M059J (cell line): ENCODE measurements around the gene CFAP57. TPM values are rescaled to one million over a fixed set of nuclear protein-coding genes. Genes with fewer than 3 reads are reported as not detected.

Experiments used
- DNase-seq: peaks from one replicate; pipeline ENCODE4 v3.0.0-alpha.2; 2012; ENCODE audit warnings: low read depth
- total RNA-seq: library from RNA; depleted of rRNA; stranded (reverse); fragments of >200 nt; shearing (Covaris generic); gene quantifications from 2 replicates; pipeline ENCODE4 v1.2.3, GENCODE V29; 2014; rRNA removed

The CFAP57 gene
- total RNA-seq, 1 experiment from 2014 or later = 0.67 TPM

- no peak for DNase-seq
Measured at GRCh38 chr1:43298055-43298454, 125.9 kb downstream of the CFAP57 start.

GRCh38 chr1:43299101-43299500 is 127.0 kb downstream of the CFAP57 start:
- DNase-seq = no peak

GRCh38 chr1:43300378-43301094 is 128.4 kb downstream of the CFAP57 start, which contains the start of gene TIE1:
Gene TIE1 (plus strand): TSS chr1:43300982. CDS start chr1:43301072, 90 bp downstream.
- DNase-seq = no peak

GRCh38 chr1:43302201-43302600 is 130.1 kb downstream of the CFAP57 start:
- DNase-seq = no peak

- DNase-seq = no peak
Measured at GRCh38 chr1:43302721-43303470, 130.8 kb downstream of the CFAP57 start.

- DNase-seq = no peak
Measured at GRCh38 chr1:43303471-43304313, 131.6 kb downstream of the CFAP57 start.

Other genes starting within 250 kb of the CFAP57 start
- 218 and 274 TPM in 2 replicates for gene SLC2A1, start 213.5 kb upstream of the CFAP57 start, total RNA-seq
- gene EBNA1BP2, start within 50 bp of the CFAP57 start, total RNA-seq = 150 and 165 TPM in 2 replicates
- gene TMEM125, start 97.7 kb downstream of the CFAP57 start, total RNA-seq = not detected in 2 replicates
- gene C1orf210, start 113.3 kb downstream of the CFAP57 start, total RNA-seq = not detected in 2 replicates
- gene TIE1, start 128.7 kb downstream of the CFAP57 start, total RNA-seq = 2.0 and 3.3 TPM in 2 replicates
- gene MPL, start 165.5 kb downstream of the CFAP57 start, total RNA-seq = not detected in 2 replicates
- gene CDC20, start 186.7 kb downstream of the CFAP57 start, total RNA-seq = 273 and 274 TPM in 2 replicates
- 152 and 164 TPM in 2 replicates for gene ELOVL1, start 195.7 kb downstream of the CFAP57 start, total RNA-seq
- 113 and 121 TPM in 2 replicates for gene MED8, start 217.5 kb downstream of the CFAP57 start, total RNA-seq
- 9.4 and 15.2 TPM in 2 replicates for gene SZT2, start 217.6 kb downstream of the CFAP57 start, total RNA-seq